ENCODE results near the gene NME2.

GRCh38 chr17:51161541-51161940 is 4.7 kb upstream of the NME2 start:
- TF ChIP-seq CTCF (IDR thresholded peaks at IDR 0.05; ENCODE audit: low read depth, low read length), result no peak
- no peak for TF ChIP-seq EZH2phosphoT487 (IDR thresholded peaks at IDR 0.05; ENCODE audit: low read depth)
